Activated naive CD4-positive, alpha-beta T cell treated with anti-CD3 and anti-CD28 coated beads, Interleukin-2, amount 50 U/mL, for 24 hours (primary cell): ENCODE data around the gene CLOCK.

Experiments used
- H3K27ac Mint-ChIP-seq: one replicate; pipeline ENCODE4 v1.8.0; 2021; ENCODE audit warnings: mild to moderate bottlenecking, mixed read lengths
- H3K27me3 Mint-ChIP-seq: one replicate; pipeline ENCODE4 v1.8.0; 2021; ENCODE audit warnings: mixed read lengths
- H3K36me3 Mint-ChIP-seq: one replicate; pipeline ENCODE4 v1.8.0; 2021; ENCODE audit warnings: mixed read lengths
- H3K4me1 Mint-ChIP-seq: one replicate; pipeline ENCODE4 v1.8.0; 2021; ENCODE audit warnings: mixed read lengths
- H3K4me3 Mint-ChIP-seq: one replicate; pipeline ENCODE4 v1.8.0; 2021; ENCODE audit warnings: mild to moderate bottlenecking, mixed read lengths
- H3K9me3 Mint-ChIP-seq: one replicate; pipeline ENCODE4 v1.8.0; 2021; ENCODE audit warnings: mixed read lengths

CLOCK gene

DNA sequence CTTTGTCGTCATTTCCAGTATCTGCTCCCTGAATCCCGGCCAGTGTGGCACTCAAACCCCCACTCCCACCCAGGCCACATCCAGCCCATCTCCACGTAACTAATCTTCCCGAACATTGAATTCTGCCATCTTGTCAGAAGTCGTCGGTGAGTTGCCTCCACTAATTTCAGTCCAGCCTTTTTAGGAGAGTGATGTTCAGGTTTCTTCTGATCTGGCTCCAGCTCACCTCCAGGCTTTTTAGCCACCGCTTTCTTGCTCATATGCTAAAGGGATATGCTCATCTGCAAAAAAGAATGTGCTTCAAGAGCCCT lies 149.6 kb downstream of the CLOCK start:
- Mint-ChIP-seq H3K27ac (peak overlapping the region; percentile 82), H3K4me3 (peak overlapping the region; percentile 95), H3K27me3 (no peaks in the 10 kb centered on the region), H3K4me1 (peaks cover 51% of the 10 kb centered on the region), H3K36me3 (peaks cover 13% of the 10 kb centered on the region), H3K9me3 (no peaks in the 10 kb centered on the region)

DNA sequence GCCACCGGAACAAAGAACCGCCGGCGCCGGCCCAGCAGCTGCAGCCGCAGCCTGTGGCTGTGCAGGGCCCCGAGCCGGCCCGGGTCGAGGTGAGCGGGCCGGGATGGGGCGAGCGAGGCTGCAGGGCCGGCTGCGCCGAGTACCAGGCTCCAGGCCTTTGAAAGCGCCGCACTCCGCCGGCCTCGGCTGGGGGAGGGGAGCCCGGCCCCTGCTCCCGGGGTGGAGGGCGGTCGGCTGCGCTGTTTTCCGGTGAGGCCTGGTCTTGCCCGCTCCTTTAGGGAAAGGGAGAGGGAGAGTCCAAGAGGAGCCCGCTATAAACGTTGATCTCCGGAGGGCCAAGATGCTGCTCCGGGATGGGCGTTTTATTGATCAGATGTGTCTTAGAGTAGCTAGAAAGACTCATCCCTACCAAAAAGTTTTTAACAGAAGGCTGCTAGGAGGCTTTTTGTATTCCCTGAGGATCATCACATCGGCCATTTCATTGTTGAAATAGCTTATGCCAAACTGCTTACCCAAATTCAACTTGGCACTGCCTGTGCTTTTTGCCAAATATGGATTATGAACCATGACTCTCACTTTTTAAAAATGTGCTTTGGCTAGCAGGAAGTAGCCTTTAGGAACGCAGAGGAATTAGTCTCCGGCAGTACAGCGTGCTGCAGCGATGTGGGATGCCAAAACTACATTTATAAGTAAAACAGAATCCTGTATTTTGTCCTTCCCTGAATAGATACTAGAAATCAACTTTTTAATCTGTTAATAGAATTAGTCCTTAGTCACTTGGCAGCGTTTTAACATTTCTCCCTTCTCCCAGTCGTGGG lies 150.2 kb downstream of the CLOCK start:
- Mint-ChIP-seq H3K4me3 (peak overlapping the region; percentile 97), H3K36me3 (peaks cover 13% of the 10 kb centered on the region), H3K4me1 (peaks cover 51% of the 10 kb centered on the region), H3K27me3 (no peaks in the 10 kb centered on the region), H3K27ac (peak overlapping the region; percentile 82), H3K9me3 (no peaks in the 10 kb centered on the region)

DNA sequence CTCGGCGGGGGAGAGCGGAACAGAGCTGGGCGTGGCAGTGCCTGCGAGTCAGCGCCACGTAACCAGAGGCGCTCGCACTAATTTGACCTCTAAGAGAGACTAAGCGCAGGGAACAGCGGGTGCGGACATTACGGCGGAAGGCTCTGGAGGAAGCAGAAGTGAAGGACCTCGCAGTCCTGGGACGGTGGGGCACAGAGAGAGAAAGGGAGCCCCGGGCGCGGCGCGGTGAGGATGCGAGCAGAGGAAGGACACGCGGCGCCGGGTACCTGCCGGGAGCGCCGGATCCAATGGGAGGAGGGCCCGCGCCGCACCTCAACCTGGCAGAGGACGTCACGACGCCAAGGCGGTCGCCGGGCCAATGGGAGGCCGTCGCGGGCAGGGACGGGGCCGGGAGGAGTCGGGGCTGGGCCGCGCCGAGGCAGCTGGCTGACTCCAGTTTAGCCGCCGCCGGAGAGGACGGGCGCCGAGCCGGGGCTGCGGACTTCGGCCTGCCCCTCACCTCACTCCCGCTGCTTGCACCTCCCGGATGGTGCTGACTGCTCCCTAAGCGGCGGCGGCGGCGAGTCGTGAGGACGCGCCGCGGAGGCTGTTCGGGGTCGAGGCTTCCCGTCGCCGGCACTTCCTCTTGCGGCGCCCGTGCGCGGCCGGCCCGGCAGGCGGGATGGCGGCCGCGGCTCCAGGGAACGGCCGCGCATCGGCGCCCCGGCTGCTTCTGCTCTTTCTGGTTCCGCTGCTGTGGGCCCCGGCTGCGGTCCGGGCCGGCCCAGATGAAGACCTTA lies 151.0 kb downstream of the CLOCK start, which contains the start of gene TMEM165:
TMEM165 (plus strand) TSS at position 429 of the 779 bp plus-strand sequence; CDS start at position 662, 233 bp downstream.
- Mint-ChIP-seq H3K4me1 (peaks cover 45% of the 10 kb centered on the region), H3K9me3 (no peaks in the 10 kb centered on the region), H3K4me3 (peak within 1 kb of the TSS; percentile 97), H3K36me3 (peaks cover 10% of the 10 kb centered on the region), H3K27ac (peak within 1 kb of the TSS; percentile 97), H3K27me3 (no peaks in the 10 kb centered on the region)

DNA sequence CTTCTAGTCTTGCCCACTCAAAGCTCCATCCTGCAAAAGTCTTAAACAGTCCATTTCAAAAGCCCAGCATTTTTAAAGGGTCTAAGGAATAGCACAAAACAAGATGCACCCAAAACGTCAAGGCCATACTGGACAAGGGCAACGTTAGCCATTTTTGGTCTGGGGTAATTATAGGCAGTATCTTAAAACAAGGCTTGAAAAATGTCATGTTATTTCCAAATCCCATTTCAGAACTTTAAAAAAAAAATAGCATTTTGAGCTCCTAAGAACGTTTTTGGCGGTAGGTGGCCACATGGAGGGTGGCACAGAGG lies 151.5 kb downstream of the CLOCK start:
- H3K4me3 Mint-ChIP-seq, result peak overlapping the region; percentile 97
- peak overlapping the region; percentile 97 for H3K27ac Mint-ChIP-seq
- H3K27me3 Mint-ChIP-seq, result no peaks in the 10 kb centered on the region
- peaks cover 41% of the 10 kb centered on the region for H3K4me1 Mint-ChIP-seq
- H3K36me3 Mint-ChIP-seq, result peaks cover 10% of the 10 kb centered on the region
- no peaks in the 10 kb centered on the region for H3K9me3 Mint-ChIP-seq

DNA sequence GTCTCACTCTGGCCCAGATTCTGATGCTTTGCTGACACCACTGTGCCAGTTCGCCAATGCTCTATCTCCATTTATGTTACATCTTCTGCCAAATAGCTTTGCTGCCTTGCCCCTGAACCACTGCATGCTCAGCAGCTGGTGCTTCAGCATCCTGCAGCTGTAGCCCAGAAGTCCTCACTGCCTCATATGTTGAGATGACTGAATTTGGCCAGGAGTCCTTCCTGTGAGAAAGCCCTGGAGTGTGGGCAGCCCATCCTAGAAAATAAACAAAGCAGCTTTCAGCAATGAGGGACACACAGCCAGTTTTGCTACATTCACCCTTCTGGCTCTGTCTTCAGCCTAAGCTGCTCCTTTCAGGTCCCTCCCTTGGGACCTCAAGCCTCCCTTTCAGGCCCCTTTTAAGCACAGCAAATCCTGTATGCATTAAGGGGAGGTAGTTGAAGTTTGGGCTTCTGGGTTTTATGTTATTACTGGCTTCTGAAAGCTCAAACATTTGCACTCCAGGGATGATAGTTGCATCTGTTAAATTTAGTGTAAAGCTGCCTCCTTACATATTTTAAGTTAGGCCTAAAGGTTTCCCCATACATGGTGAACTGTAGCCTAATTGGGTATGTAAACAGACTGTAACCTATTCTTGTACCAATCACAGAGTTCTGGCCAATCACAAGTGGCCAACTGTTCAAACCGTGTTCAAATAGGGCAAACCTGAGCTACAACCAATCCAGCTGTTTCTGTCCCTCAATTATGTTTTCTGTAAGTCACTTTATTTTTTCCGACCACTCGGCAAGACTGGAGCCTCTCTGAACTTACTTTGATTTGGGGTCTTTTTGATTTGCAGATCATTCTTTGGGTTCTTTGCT lies 153.0 kb downstream of the CLOCK start:
- Mint-ChIP-seq H3K27me3 (no peaks in the 10 kb centered on the region), H3K4me3 (no peak overlapping the region), H3K4me1 (peaks cover 32% of the 10 kb centered on the region), H3K27ac (no peak overlapping the region), H3K36me3 (peaks cover 6% of the 10 kb centered on the region), H3K9me3 (no peaks in the 10 kb centered on the region)

DNA sequence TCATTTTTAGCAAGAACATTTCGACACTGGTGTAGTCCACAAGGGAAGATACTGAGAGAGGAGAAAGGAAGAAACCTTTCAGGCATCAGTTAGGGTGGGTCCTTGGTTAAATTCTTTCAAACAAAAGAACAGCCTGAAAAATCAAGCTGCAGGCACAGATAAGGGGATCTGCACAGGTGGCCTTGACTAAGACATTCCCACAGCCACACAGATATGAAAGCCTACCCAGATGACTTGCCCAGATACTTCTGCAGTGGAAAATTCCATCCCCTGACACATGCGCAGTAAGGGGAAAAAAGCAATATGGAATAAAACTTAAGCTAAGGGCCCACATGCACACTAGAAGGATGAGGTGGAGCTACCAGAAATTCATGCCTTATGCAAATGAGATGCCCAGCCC lies 159.9 kb downstream of the CLOCK start:
- H3K4me1 Mint-ChIP-seq, result no peaks in the 10 kb centered on the region
- no peaks in the 10 kb centered on the region for H3K9me3 Mint-ChIP-seq
- H3K36me3 Mint-ChIP-seq, result no peaks in the 10 kb centered on the region
- H3K27me3 Mint-ChIP-seq, result no peaks in the 10 kb centered on the region
- no peak overlapping the region for H3K27ac Mint-ChIP-seq
- no peak overlapping the region for H3K4me3 Mint-ChIP-seq

DNA sequence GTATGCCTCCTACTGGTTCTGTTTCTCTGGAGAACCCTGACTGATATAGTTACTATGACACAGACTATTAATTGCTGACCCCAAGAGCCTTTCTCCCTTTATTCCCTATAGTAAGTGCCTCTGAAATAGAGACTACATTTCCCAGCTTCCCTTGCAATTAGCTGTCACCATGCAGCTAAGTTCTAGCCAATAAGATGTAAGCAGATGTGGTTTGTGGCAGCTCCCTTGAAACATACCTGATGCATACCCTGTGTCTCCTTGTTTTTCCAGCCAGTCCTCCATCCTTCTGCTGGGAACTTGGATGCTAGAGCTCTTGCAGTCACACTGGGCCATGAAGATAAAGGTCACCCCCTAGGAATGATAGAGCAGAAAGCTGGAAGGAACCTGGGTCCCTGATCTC lies 160.6 kb downstream of the CLOCK start:
- Mint-ChIP-seq H3K27me3 (no peaks in the 10 kb centered on the region), H3K4me1 (no peaks in the 10 kb centered on the region), H3K4me3 (no peak overlapping the region), H3K36me3 (no peaks in the 10 kb centered on the region), H3K9me3 (no peaks in the 10 kb centered on the region), H3K27ac (no peak overlapping the region)

DNA sequence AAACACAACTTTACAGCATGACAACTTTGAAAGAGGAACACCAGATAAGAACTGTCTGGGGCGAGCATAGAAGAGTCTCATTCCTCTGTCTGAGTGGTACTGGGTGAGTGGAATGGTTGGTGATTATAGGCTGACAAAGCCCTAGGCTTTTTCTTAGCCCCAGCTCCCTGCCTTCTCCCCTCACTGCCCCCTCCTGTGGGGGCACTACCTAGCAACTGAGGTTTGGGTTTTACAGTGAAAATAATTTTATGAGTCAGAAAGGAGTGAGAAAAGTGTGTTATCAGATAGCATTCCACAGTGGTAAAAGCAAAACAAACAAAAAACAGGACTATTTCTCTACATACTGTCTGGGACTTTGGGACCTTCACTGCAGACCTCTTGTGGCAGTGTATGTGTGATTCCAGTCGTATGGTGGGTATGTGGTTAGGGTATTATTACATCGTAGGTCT lies 161.5 kb downstream of the CLOCK start:
- Mint-ChIP-seq H3K9me3 (no peaks in the 10 kb centered on the region), H3K36me3 (no peaks in the 10 kb centered on the region)

DNA sequence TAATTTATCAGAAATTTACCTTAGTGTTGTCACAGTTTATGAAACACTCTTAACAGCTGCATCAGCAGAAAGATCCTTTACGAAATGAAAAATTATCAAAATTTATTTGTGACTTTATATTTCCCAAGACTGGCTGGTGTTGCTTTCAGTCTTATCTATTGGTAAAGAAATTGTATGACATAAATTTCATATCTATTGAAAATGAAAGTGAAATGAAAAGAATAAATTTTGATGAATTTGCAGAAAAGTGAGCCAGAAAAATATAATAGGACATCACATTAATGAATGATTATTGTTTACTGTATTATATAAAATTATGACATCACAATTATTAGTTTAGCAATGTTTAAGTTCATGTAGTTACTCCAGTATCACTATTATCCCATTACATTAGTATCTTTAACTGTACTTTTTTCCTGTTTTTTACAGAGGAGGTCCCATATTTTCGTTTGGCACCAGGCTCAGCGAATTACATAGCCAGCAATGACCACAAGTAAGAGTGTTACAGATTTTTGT lies 164.2 kb downstream of the CLOCK start:
- Mint-ChIP-seq H3K4me3 (no peak overlapping the region), H3K9me3 (no peaks in the 10 kb centered on the region), H3K36me3 (no peaks in the 10 kb centered on the region), H3K4me1 (no peaks in the 10 kb centered on the region), H3K27me3 (peaks cover 1% of the 10 kb centered on the region), H3K27ac (no peak overlapping the region)

More for the DNA sequence above, 161.5 kb downstream of the CLOCK start:
- Mint-ChIP-seq H3K27me3 (peaks cover 1% of the 10 kb centered on the region), H3K27ac (no peak overlapping the region), H3K4me1 (no peaks in the 10 kb centered on the region), H3K4me3 (no peak overlapping the region)

DNA sequence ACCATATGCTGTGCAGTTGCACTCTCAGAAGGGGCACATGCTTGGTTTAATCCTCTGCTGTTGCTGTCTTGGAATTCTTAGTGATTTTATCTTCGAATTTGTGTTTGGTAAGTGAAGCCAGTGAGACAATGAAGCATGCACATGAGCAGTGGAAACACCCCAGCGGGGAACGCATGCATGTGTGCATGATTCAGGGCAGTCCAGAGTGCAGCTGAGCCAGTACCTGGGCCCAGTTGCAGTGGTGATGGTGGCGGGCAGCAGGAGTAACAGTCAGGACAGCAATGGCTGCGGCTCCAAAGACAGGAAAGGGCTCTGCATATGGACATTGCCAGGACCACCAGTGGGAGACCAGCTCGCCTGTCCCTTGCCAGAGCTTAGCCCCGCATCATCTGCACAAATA lies 165.2 kb downstream of the CLOCK start:
- Mint-ChIP-seq H3K9me3 (no peaks in the 10 kb centered on the region), H3K4me3 (no peak overlapping the region)

DNA sequence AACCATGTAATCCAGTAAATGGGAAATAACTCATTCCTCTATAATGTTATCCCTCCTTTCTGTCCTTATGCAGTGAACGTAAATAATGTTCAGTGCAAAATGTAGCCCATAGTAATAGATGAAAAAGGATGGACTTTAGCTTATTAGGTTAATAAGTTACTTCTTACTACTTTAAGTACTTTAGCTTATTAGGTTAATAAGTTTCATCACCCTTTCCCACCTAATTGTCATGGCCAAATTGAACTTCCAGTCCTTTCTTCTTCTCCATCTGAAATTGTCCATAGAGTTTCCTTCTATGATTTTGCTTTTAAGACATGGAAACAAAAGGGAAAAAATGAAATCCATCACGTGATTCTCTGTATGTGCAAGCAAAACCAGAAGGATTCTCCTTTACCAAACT lies 166.1 kb downstream of the CLOCK start:
- no peak overlapping the region for H3K4me3 Mint-ChIP-seq
- H3K27ac Mint-ChIP-seq, result no peak overlapping the region
- H3K9me3 Mint-ChIP-seq, result no peaks in the 10 kb centered on the region
- H3K4me1 Mint-ChIP-seq, result no peaks in the 10 kb centered on the region
- no peaks in the 10 kb centered on the region for H3K36me3 Mint-ChIP-seq
- H3K27me3 Mint-ChIP-seq, result peaks cover 1% of the 10 kb centered on the region

More for the DNA sequence above, 165.2 kb downstream of the CLOCK start:
- Mint-ChIP-seq H3K36me3 (no peaks in the 10 kb centered on the region), H3K27me3 (peaks cover 1% of the 10 kb centered on the region), H3K27ac (no peak overlapping the region), H3K4me1 (no peaks in the 10 kb centered on the region)

DNA sequence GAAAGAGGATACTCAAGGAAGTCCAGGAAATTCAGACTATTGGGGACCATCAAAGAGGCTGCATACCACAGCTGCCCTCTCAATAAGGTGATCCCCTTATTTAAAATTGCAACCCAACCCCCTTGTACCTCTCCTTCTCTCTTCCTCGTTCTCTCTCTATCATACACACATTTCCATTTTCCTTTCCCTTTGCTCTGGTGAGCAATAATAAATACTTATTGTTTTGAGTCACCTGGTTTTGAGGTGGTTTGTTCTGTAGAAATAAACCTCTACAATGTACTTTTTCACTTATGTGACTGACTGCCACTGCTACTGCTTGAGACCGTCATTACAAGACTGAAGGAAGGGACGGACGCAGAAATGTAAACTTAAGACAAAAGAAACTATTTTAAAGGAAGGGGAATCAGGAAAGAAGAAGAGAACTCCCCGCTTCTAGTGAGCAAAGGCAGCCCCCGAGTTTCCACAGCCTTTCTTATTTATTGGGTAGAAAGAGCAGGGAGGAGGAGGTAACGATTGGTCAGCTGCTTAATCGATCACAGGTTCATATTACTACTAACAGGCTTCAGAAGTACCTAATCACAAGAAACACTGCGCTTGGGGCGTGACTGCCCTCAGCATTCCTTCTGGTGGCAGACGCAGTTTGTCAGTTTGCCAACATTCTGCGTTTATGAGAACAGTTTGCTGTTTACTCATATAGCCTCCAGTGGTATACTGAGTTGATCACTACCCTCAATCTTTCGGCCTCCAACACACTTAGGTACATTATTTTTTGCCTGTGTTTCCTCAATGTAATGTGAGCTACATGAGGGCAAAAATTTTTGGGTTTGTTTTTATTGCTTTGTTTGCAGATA lies 167.9 kb downstream of the CLOCK start:
- Mint-ChIP-seq H3K36me3 (no peaks in the 10 kb centered on the region), H3K27ac (no peak overlapping the region), H3K4me1 (no peaks in the 10 kb centered on the region), H3K27me3 (peaks cover 1% of the 10 kb centered on the region), H3K9me3 (no peaks in the 10 kb centered on the region), H3K4me3 (no peak overlapping the region)
